ENCODE data around the gene TVP23B.
"Not testable (repeated sequence)": the region's sequence is repeated elsewhere in the genome, so short reads cannot be mapped to it uniquely, and the experiment has no call there.

TVP23B gene

GRCh38 chr17:18780991-18781718 is at the start of gene TVP23B:
Gene TVP23B (plus strand): TSS chr17:18781183. CDS start chr17:18781294, 111 bp downstream.
- DNase-seq (ENCODE audit: low read depth) = peak; percentile 92
- peak within 1 kb of the TSS; percentile 54 for H3K4me3 ChIP-seq (ENCODE audit: low read length)

DNA sequence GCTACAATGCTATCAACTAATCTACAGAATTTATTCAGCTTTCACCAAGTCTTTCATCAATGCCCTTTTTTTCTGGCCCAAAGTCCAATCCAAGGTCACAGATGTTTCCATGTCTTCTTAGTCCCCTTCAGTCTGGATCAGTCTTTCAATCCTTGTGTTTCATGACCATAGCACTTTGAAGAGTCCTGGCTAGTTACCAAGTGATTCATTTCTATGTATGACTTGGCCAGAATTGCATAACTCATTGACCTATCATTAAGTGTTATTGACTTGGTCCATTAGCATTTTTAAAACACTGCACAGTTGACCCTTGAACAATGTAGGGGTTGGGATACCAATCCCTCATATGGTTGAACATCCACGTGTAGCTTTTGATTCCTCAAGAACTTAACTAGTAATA is 48.5 kb upstream of the TVP23B start:
- H3K4me3 ChIP-seq (ENCODE audit: low read length); DNase-seq (ENCODE audit: low read depth): not testable (repeated sequence)

GRCh38 chr17:18733350-18733749 is 47.6 kb upstream of the TVP23B start:
- H3K4me3 ChIP-seq (ENCODE audit: low read length); DNase-seq (ENCODE audit: low read depth): not testable (repeated sequence)

- H3K4me3 ChIP-seq (ENCODE audit: low read length) = not testable (repeated sequence)
- DNase-seq (ENCODE audit: low read depth) = peak; percentile 54
These were observed 41.2 kb upstream of the TVP23B start for GRCh38 chr17:18739616-18740391.

DNA sequence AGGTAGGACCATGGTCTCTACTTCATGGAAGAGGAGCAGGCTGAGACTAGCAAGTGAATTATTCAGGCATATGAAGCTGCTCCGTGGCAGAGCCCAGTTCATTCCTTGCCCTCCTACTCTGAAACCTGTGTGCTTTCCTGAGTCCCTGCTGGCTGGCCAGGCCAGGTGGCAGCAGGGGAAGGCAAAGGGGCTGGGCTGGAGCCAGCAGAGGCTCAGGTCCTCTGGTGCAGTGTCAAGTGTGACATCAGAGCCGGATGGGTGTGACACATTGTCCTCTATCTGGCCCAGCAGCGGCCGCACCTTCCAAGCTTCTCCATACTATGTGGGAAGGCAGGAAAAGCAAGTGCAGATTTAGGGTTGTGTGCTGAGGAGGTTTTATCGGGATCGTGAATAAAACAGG is 39.8 kb upstream of the TVP23B start:
- not testable (repeated sequence) for H3K4me3 ChIP-seq (ENCODE audit: low read length); DNase-seq (ENCODE audit: low read depth)

GRCh38 chr17:18743699-18744421 is 37.1 kb upstream of the TVP23B start, which contains the start of gene FBXW10:
Gene FBXW10 (plus strand): TSS chr17:18744054. CDS start chr17:18744245, 191 bp downstream.
- not testable (repeated sequence) for DNase-seq (ENCODE audit: low read depth); H3K4me3 ChIP-seq (ENCODE audit: low read length)

DNA sequence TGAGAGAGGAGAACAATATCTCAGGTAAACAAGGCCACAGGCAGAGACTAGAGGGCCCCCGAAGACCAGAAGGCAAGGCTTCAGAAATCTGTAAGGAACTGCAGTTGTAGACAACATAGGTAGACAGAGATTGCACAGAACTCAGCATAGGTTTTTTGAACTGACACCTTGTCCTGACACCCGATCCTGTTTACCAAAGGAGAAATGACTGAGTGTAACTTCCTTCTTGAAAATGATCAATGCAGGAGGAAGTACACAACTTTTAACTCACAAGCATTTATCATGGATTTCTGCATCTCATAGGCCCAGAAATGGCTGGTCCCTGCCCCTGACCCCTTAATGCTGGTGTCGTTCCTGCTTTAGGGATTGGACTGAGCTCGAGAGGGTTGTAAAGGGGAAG is 36.3 kb upstream of the TVP23B start:
- not testable (repeated sequence) for DNase-seq (ENCODE audit: low read depth); H3K4me3 ChIP-seq (ENCODE audit: low read length)

DNA sequence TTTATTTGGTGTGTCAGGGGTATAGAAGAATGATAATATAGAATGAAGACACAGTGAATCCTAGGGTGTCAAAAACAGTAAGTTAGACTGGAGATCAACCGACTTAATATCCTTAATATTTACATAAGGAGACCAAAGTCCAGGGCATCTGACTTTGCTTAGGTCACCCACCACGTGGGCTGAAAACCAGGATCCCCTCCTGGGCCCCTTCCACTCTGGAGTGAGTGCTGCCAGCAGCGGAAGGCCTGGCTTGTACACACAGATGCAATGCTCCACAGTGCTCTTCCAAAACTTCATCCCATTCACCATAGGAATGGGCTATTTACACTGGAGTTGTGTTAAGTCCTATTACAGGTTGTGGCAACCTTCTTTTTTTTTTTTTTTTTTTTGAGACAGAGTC is 34.4 kb upstream of the TVP23B start:
- DNase-seq (ENCODE audit: low read depth); H3K4me3 ChIP-seq (ENCODE audit: low read length): not testable (repeated sequence)

DNA sequence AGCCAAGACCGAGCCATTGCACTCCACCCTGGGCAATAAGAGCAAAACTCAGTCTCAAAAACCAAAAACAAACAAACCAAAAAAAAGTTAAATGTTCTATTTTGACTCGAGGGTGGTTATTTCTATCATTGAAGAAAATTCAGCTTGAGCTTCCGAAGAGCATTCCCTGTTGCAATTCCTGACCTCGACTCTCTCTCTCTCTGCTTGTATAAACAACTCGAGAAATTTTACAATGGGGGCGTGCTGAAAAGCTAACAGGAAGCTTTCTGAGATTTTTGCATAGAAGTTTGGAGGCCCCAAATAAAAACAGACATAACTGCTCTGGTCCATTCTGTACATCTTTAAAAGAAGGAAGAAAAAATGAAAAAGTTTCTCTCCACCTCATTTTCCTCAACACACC is 33.5 kb upstream of the TVP23B start:
- DNase-seq (ENCODE audit: low read depth); H3K4me3 ChIP-seq (ENCODE audit: low read length): not testable (repeated sequence)

DNA sequence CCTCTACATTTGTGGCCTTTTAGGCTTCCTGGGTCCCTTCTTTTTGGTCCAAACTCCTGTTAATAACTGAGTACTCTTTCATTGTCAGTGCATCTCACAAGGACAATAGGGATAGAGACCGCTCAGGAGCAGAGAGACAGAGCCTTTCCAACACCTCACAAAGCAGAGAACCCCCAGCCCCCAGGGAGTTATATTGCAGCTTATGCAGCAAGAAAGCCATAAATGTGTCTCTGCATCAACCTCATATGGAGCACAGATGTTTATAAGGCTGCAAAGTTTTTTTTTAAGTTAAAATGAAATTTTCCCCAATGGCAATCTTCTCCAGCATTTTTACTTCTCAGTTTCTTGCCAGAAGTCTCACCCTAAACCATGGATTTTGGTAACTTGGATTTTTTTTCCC is 30.7 kb upstream of the TVP23B start:
- not testable (repeated sequence) for H3K4me3 ChIP-seq (ENCODE audit: low read length)
- DNase-seq (ENCODE audit: low read depth) = peak; percentile 1

DNA sequence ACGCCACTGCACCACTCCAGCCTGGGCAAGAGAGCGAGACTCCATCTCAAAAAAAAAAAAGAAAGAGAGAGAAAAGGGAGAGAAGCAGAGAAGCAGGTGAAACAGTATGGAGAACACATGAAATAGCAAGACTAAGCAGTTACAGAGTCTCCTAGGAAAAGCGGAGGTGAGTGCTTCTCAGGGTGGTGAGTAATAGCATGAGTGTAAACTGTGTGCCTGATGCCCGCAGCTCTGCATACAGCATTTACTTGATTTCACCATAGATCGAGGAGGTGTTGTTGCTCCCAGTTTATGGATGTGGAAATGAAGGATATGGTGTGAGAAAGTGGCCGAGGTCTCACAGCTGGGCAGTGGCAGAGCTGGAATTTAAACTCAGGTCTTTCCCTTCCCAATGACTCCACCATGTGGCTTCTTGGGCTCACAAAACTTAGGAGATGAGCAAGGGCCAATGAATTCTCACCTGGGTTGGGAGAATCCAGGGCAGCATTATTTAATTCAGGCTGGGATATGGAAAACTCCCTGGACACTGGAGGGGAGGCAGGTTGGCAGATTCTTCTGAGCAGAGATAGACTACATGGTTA is 27.1 kb upstream of the TVP23B start:
- not testable (repeated sequence) for DNase-seq (ENCODE audit: low read depth)

GRCh38 chr17:18755969-18756368 is 25.0 kb upstream of the TVP23B start:
- not testable (repeated sequence) for H3K4me3 ChIP-seq (ENCODE audit: low read length); DNase-seq (ENCODE audit: low read depth)

More for the DNA sequence above, 27.1 kb upstream of the TVP23B start:
- not testable (repeated sequence) for H3K4me3 ChIP-seq (ENCODE audit: low read length)

DNA sequence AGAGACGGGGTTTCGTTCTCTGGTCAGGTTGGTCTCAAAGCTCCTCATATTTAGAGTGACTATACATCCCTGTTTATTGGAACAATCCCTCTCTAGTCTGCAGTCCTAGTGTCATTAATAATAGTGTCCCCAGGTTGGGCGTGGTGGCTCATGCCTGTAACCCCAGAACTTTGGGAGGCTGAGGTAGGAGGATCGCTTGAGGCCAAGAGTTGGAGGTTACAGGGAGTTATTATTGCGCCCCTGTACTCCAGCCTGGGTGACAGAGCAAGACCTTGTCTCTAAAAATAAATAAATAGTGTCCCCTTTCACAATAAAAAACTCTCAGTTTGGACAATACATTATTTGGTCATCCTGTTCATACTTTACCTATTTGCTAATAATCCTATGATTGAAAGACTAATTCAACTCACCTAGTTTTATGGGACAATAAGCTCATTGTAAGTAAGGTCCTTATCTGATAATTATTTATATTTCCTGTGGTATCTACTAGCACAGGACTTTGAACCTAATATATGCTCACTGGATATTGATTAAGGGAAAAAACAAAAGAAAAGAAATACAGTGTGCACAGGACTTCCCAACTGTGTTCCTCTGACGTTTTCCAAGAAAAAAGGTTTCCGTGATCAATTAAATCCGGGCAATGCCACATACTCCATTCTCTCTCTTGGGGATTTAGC is 23.5 kb upstream of the TVP23B start:
- not testable (repeated sequence) for H3K4me3 ChIP-seq (ENCODE audit: low read length); DNase-seq (ENCODE audit: low read depth)

- H3K4me3 ChIP-seq (ENCODE audit: low read length); DNase-seq (ENCODE audit: low read depth): not testable (repeated sequence)
These were observed 22.6 kb upstream of the TVP23B start for GRCh38 chr17:18758344-18758743.

DNA sequence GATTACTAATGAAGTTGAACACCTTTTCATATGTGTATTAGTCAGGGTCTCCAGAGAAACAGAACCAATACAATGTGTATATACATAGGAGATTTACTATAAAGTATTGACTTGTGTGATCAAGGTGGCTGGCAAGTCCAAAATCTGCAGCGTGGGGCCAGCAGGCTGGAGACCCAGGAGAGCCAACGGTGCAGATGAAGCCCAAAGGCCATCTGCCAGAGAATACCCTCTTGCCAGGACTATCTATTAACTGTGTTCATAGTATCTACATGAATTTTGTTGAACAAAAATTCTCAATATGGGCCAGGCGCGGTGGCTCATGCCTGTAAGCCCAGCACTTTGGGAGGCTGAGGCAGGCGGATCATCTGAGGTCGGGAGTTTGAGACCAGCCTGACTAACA is 20.8 kb upstream of the TVP23B start:
- H3K4me3 ChIP-seq (ENCODE audit: low read length); DNase-seq (ENCODE audit: low read depth): not testable (repeated sequence)

DNA sequence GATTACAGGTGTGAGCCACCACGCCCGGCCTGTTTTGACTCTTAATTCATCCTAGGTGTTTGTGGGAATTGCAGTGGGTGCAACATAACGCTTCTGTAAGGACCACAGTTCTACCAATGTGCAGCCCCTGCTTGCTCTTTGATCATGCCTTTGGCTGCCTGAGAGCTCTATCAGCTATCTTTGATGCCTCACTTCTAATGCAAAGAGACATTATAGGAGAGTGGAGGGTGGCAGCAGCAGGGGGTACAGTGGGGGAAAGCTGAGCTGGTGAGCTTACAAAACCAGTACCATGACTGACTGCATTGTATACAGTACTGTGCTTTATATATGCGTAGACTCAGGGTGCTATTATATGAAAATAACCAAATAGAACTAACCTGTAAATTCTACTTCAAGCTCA is 10.4 kb upstream of the TVP23B start:
- DNase-seq (ENCODE audit: low read depth); H3K4me3 ChIP-seq (ENCODE audit: low read length): not testable (repeated sequence)

GRCh38 chr17:18771066-18771465 is 9.9 kb upstream of the TVP23B start:
- not testable (repeated sequence) for DNase-seq (ENCODE audit: low read depth); H3K4me3 ChIP-seq (ENCODE audit: low read length)
